Spleen (tissue), 7 donors: ENCODE data around the gene C1orf159.

Source experiments
- POLR2A ChIP-seq, 3 donors: fragments of 450-650 bp; IDR thresholded peaks; one replicate each; pipeline ENCODE4 v1.5.1; 2017; ENCODE audit warnings: antibody characterized with exemption in 3 of 3, mild to moderate bottlenecking in 1 of 3
- POLR2AphosphoS5 ChIP-seq, 3 donors: sonication (generic); formaldehyde crosslinking; IDR thresholded peaks; one replicate each; pipeline ENCODE4 v1.5.1; 2017; ENCODE audit warnings: antibody characterized with exemption in 3 of 3
- TF ChIP-seq, protein P1 (sequence below), 11 experiments: fragments of 200-600 bp in 7 of 11; fragments of 450-650 bp in 4 of 11; sonication (generic) in 4 of 11; IDR thresholded peaks in 8 of 11; conservative IDR thresholded peaks in 3 of 11; 1 replicate in 7 of 11; 2 replicates in 4 of 11; pipeline versions ENCODE4 v1.4.0 to v1.8.0; 2016 to 2021; ENCODE audit warnings: antibody characterized with exemption in 11 of 11, inconsistent platforms in 4 of 11, mild to moderate bottlenecking in 1 of 11
- donor health status: DM: no; HTN: no; CAD: no; lungs with moderate emphysema.
- donor health status: DM: no; HTN: no; CAD: no.
- donor health status: DM: no; HTN: no; CAD: no.

DNA sequence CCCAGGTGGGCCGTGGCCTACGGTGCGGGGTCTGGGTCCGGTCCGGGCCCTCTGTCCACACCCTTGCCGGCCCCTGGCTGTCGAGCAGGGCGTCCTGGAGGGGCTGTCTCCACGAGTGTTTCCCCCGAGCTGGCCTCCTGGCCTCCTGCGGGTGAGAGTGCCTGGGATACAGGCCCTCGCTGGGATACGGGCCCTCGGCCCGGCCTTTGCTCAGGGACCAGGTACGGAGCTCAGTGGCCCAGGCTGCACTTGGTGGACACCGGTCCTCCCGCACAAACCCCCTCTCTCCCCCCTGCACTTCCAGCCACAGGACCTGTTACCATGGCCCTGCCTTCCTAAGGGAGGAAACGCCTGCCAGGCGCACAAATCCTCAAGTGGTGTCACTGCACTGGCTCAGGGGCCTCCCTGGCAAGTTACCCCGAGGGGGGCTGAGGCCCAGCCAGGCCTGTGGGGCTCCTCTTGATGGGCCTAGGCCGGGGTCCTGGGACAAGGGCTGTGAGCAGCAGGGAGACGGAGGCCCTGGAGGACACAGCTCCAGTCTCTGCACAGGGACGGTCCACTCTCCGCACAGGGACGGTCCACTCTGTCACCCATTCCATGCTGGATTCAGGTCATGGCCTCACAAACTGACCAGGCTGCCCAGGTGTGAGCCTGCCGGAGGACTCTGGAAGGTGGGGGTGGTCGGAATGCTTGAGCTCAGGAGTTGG, 23.6 kb downstream of the C1orf159 start:
- TF ChIP-seq, protein P1, sequence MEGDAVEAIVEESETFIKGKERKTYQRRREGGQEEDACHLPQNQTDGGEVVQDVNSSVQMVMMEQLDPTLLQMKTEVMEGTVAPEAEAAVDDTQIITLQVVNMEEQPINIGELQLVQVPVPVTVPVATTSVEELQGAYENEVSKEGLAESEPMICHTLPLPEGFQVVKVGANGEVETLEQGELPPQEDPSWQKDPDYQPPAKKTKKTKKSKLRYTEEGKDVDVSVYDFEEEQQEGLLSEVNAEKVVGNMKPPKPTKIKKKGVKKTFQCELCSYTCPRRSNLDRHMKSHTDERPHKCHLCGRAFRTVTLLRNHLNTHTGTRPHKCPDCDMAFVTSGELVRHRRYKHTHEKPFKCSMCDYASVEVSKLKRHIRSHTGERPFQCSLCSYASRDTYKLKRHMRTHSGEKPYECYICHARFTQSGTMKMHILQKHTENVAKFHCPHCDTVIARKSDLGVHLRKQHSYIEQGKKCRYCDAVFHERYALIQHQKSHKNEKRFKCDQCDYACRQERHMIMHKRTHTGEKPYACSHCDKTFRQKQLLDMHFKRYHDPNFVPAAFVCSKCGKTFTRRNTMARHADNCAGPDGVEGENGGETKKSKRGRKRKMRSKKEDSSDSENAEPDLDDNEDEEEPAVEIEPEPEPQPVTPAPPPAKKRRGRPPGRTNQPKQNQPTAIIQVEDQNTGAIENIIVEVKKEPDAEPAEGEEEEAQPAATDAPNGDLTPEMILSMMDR (IDR thresholded peaks at IDR 0.05 in 8 of 11, conservative IDR thresholded peaks at IDR 0.05 in 3 of 11), result no peak
- TF ChIP-seq POLR2AphosphoS5 (IDR thresholded peaks at IDR 0.05) (no peak), POLR2A (IDR thresholded peaks at IDR 0.05) (no peak)
